Stimulated activated CD4-positive, alpha-beta T cell treated with anti-CD3 and anti-CD28 coated beads, Interleukin-15, amount 100 ng/mL, for 1 hour (primary cell): ENCODE data around the gene HACE1.
"Not testable (repeated sequence)": the region's sequence is repeated elsewhere in the genome, so short reads cannot be mapped to it uniquely, and the experiment has no call there.

Experiments
- DNase-seq, 2 donors: peaks; one replicate each; pipeline ENCODE4 v3.0.0-alpha.2; 2020; ENCODE audit warnings: low read depth in 1 of 2, low spot score in 1 of 2

Gene HACE1

GRCh38 chr6:104859225-104860146 is at the start of gene HACE1:
Gene HACE1, minus strand, starts transcription at chr6:104859919. Its CDS starts 277 bp downstream, at chr6:104859642.
- DNase-seq, result peak; percentile 70 to 81

GRCh38 chr6:104908888-104909525 is 49.3 kb upstream of the HACE1 start:
- DNase-seq, result no peak

GRCh38 chr6:104908031-104908887 is 48.5 kb upstream of the HACE1 start:
- no peak for DNase-seq

GRCh38 chr6:104898893-104899292 is 39.2 kb upstream of the HACE1 start:
- not testable (repeated sequence) for DNase-seq

GRCh38 chr6:104896914-104897313 is 37.2 kb upstream of the HACE1 start:
- DNase-seq, result no peak

- no peak for DNase-seq
These were observed 28.3 kb upstream of the HACE1 start for GRCh38 chr6:104888066-104888465.

- no peak for DNase-seq
These were observed 27.6 kb upstream of the HACE1 start for GRCh38 chr6:104887350-104887749.

GRCh38 chr6:104885518-104886043 is 25.9 kb upstream of the HACE1 start:
- no peak for DNase-seq

- DNase-seq, result no peak
These were observed 25.3 kb upstream of the HACE1 start for GRCh38 chr6:104884867-104885517.

- no peak for DNase-seq
These were observed 22.4 kb upstream of the HACE1 start for GRCh38 chr6:104881964-104882668.

- DNase-seq, result no peak
These were observed 2.7 kb upstream of the HACE1 start for GRCh38 chr6:104862456-104862855.

GRCh38 chr6:104860221-104860620 is 502 bp upstream of the HACE1 start:
- no peak for DNase-seq

- no peak for DNase-seq
These were observed 1.1 kb downstream of the HACE1 start for GRCh38 chr6:104858642-104859041.

GRCh38 chr6:104855507-104855906 is 4.2 kb downstream of the HACE1 start:
- DNase-seq, result no peak

- DNase-seq, result not testable (repeated sequence)
These were observed 12.0 kb downstream of the HACE1 start for GRCh38 chr6:104847721-104848120.

- no peak for DNase-seq
These were observed 16.5 kb downstream of the HACE1 start for GRCh38 chr6:104843229-104843628.

- DNase-seq, result no peak
These were observed 22.6 kb downstream of the HACE1 start for GRCh38 chr6:104837158-104837557.

- DNase-seq, result not testable (repeated sequence)
These were observed 23.2 kb downstream of the HACE1 start for GRCh38 chr6:104836479-104837020.

- DNase-seq, result no peak
These were observed 23.9 kb downstream of the HACE1 start for GRCh38 chr6:104835782-104836181.
